K562 (cell line): ENCODE data around the gene GULP1. TPM values are rescaled to one million over a fixed set of nuclear protein-coding genes. Genes with fewer than 3 reads are reported as not detected.

Source experiments
- AFF4 ChIP-seq: sonication (generic); formaldehyde crosslinking; IDR thresholded peaks from 2 replicates; pipeline ENCODE4 v1.8.0; 2023; ENCODE audit warnings: mild to moderate bottlenecking, missing genetic modification reagents
- COPS2 ChIP-seq: fragments of 450-650 bp; conservative IDR thresholded peaks from 2 replicates; pipeline ENCODE4 v1.6.1; 2016; ENCODE audit warnings: mild to moderate bottlenecking, moderate library complexity
- ELK1 ChIP-seq: sonication (generic); formaldehyde crosslinking; IDR thresholded peaks from 2 replicates; pipeline ENCODE4 v1.8.1; 2022; ENCODE audit warnings: missing genetic modification reagents
- HMGN3 ChIP-seq: IDR thresholded peaks from 2 replicates; pipeline ENCODE4 v1.6.1; 2011; ENCODE audit warnings: borderline replicate concordance, low read depth, mild to moderate bottlenecking, mixed read lengths, low read length; ENCODE audit not compliant: insufficient read length; ENCODE audit errors: extremely low read depth
- RBM22 ChIP-seq: fragments of 200-400 bp; formaldehyde crosslinking; IDR thresholded peaks from 2 replicates; pipeline ENCODE4 v1.6.1; 2018; ENCODE audit warnings: low read length, low read depth; ENCODE audit not compliant: poor library complexity, severe bottlenecking
- polyA plus RNA-seq, 8 experiments: library from polyadenylated mRNA; depleted of rRNA in 4 of 8; stranded (reverse) in 5 of 8; unstranded in 3 of 8; fragments of >200 nt; fragmentation: Nextera tagmentation in 2 of 8; fragmentation: Illumina TruSeq in 1 of 8; extraction: Ambion mirVana in 2 of 8; extraction: Trizol in 1 of 8; gene quantifications; 2 replicates each; pipeline versions ENCODE4 v1.2.1 to v1.2.3, GENCODE V29; 2011 to 2014; ENCODE audit warnings: inconsistent platforms in 1 of 8, missing spikeins in 1 of 8
- total RNA-seq, 7 experiments: library from RNA; depleted of rRNA in 6 of 7; stranded (reverse); fragments of >200 nt in 6 of 7; fragmentation: Illumina TruSeq in 2 of 7; extraction: Trizol in 2 of 7; gene quantifications; 2 replicates each; pipeline versions ENCODE4 v1.2.1 to v1.2.3, GENCODE V29; 2011 to 2021; ENCODE audit warnings: low replicate concordance in 1 of 7

GULP1 gene
- total and polyA plus RNA-seq, 9 of the 15 experiments (the other 6 are each of a cell fraction or from before 2014, with no cell fraction given), result 8.5 to 25.3 (median 19.5) TPM

GRCh38 chr2:188523919-188524318 lies 232.2 kb downstream of the GULP1 start (continued):
- TF ChIP-seq AFF4 (CRISPR knock-in tag), result no peak
- no peak for TF ChIP-seq ELK1 (CRISPR knock-in tag)
- TF ChIP-seq RBM22, result no peak
- no peak for TF ChIP-seq HMGN3
- TF ChIP-seq COPS2, result no peak
